ENCODE results near the gene TMEM117.

DNA sequence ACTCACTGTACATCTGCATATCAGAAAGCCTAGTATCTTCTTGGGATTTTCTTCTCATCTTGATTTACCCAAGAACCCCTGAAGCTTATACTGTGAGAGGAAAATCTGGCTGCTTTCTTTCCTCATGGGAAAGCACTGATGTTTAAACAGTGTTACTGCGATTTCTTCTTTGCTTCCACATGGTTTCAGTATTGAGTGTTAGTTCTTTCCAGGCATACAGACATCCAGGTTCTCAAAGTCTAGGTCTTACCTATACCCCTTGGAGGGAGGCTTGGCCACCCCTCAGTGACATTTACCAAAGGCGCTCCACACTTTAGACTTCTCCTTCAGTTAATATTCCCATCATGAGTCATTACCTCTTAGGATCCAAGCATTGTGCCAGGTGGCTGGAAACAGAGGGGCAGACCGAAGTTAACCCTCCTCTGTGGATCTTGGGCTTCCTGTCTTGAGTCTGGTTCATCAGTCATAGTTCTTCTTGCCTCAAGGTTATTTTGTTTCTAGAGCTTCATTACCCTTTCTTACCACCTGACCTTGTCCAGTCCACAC is 79.1 kb downstream of the TMEM117 start:
- no peak for TF ChIP-seq CTCF (IDR thresholded peaks at IDR 0.05)
- TF ChIP-seq POLR2A (IDR thresholded peaks at IDR 0.05), result no peak

Data from esophagus squamous epithelium (tissue), 4 donors.